IMR-90 (cell line): ENCODE results near the gene ADCY2. TPM values are rescaled to one million over a fixed set of nuclear protein-coding genes. Genes with fewer than 3 reads are reported as not detected.

Experiments
- ATAC-seq: fragments of 200-7000 bp; cut with Tn5 transposase; 2 replicates; pipeline ENCODE4 v1.9.1; 2020; ENCODE audit warnings: low read depth, mild to moderate bottlenecking, moderate library complexity
- BruUV-seq: library from RNA; stranded (reverse); fragments of 400-500 nt; replicated peaks from 2 replicates; lab custom pipeline; 2021; lab: Mats Ljungman, UMichigan
- CTCF ChIA-PET: fragments of 300-600 bp; formaldehyde crosslinking; extraction: SDS; loops from one replicate; lab custom pipeline; 2021; ENCODE audit warnings: antibody characterized with exemption; lab: Yijun Ruan, JAX
- POLR2A ChIA-PET: fragments of 300-600 bp; sonication (Branson Sonifier 250); formaldehyde crosslinking; loops from one replicate; lab custom pipeline; 2022; ENCODE audit warnings: antibody characterized with exemption; ENCODE audit not compliant: unreplicated experiment; lab: Charles Lee
- DNase-seq: peaks from one replicate; pipeline ENCODE4 v3.0.0; 2013
- H2AFZ ChIP-seq: replicated peaks from 2 replicates; pipeline ENCODE3; 2013; ENCODE audit warnings: low read length, mild to moderate bottlenecking; ENCODE audit not compliant: poor library complexity
- H2AK5ac ChIP-seq: 2 replicates; pipeline ENCODE4 v1.6.1; 2013; ENCODE audit warnings: low read depth, low read length, inconsistent platforms
- H2AK9ac ChIP-seq: replicated peaks from 2 replicates; pipeline ENCODE3; 2013; ENCODE audit warnings: mild to moderate bottlenecking, low read depth, low read length, moderate library complexity; ENCODE audit not compliant: poor library complexity
- H2BK120ac ChIP-seq: 2 replicates; pipeline ENCODE4 v1.6.1; 2013; ENCODE audit warnings: low read depth, low read length, inconsistent platforms
- H2BK15ac ChIP-seq: 3 replicates; pipeline ENCODE4 v1.6.1; 2013; ENCODE audit warnings: low read depth, low read length, inconsistent platforms
- H2BK20ac ChIP-seq: 2 replicates; pipeline ENCODE4 v1.6.1; 2013; ENCODE audit warnings: low read depth, mild to moderate bottlenecking, inconsistent platforms, low read length, moderate library complexity
- H2BK5ac ChIP-seq: 2 replicates; pipeline ENCODE4 v1.6.1; 2013; ENCODE audit warnings: mild to moderate bottlenecking, low read depth, low read length, inconsistent platforms; ENCODE audit not compliant: poor library complexity, severe bottlenecking
- H3K14ac ChIP-seq: replicated peaks from 2 replicates; pipeline ENCODE4 v1.6.1; 2013; ENCODE audit warnings: low read depth, low read length, inconsistent platforms
- H3K18ac ChIP-seq: 2 replicates; pipeline ENCODE4 v1.6.1; 2013; ENCODE audit warnings: low read depth, low read length, control low read depth
- H3K23ac ChIP-seq: 2 replicates; pipeline ENCODE4 v1.6.1; 2013; ENCODE audit warnings: low read depth, low read length, inconsistent platforms
- H3K27ac ChIP-seq: 2 replicates; pipeline ENCODE4 v1.5.1; 2013; ENCODE audit warnings: mild to moderate bottlenecking, control low read depth, low read length; ENCODE audit not compliant: insufficient read depth
- H3K27me3 ChIP-seq: 2 replicates; pipeline ENCODE4 v1.6.1; 2013; ENCODE audit warnings: low read length; ENCODE audit not compliant: control insufficient read depth, insufficient read depth
- H3K36me3 ChIP-seq: 2 replicates; pipeline ENCODE4 v1.6.1; 2013; ENCODE audit warnings: low read length, mixed read lengths; ENCODE audit not compliant: control insufficient read depth, insufficient read depth
- H3K4ac ChIP-seq: 2 replicates; pipeline ENCODE4 v1.6.1; 2013; ENCODE audit warnings: low read depth, low read length, inconsistent platforms
- H3K4me1 ChIP-seq: 2 replicates; pipeline ENCODE4 v1.6.1; 2013; ENCODE audit warnings: low read length, mixed read lengths; ENCODE audit not compliant: control insufficient read depth, insufficient read depth
- H3K4me2 ChIP-seq: 2 replicates; pipeline ENCODE4 v1.6.1; 2013; ENCODE audit warnings: low read depth, mild to moderate bottlenecking, control low read depth, low read length, moderate library complexity
- H3K4me3 ChIP-seq: 2 replicates; pipeline ENCODE4 v1.5.1; 2013; ENCODE audit warnings: low read depth, mild to moderate bottlenecking, control low read depth, low read length, moderate library complexity; ENCODE audit not compliant: insufficient read depth
- H3K56ac ChIP-seq: 2 replicates; pipeline ENCODE4 v1.6.1; 2013; ENCODE audit warnings: low read length, inconsistent platforms; ENCODE audit not compliant: insufficient read depth; ENCODE audit errors: extremely low read depth
- H3K79me1 ChIP-seq, 2 experiments: 2 replicates each; pipeline ENCODE4 v1.6.1; 2013; ENCODE audit warnings: low read length in 2 of 2, inconsistent platforms in 1 of 2, low read depth in 1 of 2
- H3K9ac ChIP-seq: 2 replicates; pipeline ENCODE4 v1.6.1; 2013; ENCODE audit warnings: low read depth, low read length, control low read depth
- H3K9me1 ChIP-seq: 2 replicates; pipeline ENCODE4 v1.6.1; 2013; ENCODE audit warnings: low read length, inconsistent platforms; ENCODE audit not compliant: insufficient read depth
- H3K9me3 ChIP-seq: 2 replicates; pipeline ENCODE4 v1.6.1; 2013; ENCODE audit warnings: low read length; ENCODE audit not compliant: control insufficient read depth, insufficient read depth
- H4K20me1 ChIP-seq: 2 replicates; pipeline ENCODE4 v1.6.1; 2013; ENCODE audit warnings: low read length, inconsistent platforms; ENCODE audit not compliant: insufficient read depth
- H4K5ac ChIP-seq: 2 replicates; pipeline ENCODE4 v1.6.1; 2013; ENCODE audit warnings: mild to moderate bottlenecking, low read depth, low read length, control low read depth
- H4K8ac ChIP-seq, 2 experiments: 2 replicates each; pipeline ENCODE4 v1.6.1; 2013; ENCODE audit warnings: low read depth in 2 of 2, low read length in 2 of 2, control low read depth in 1 of 2, inconsistent platforms in 1 of 2
- H4K91ac ChIP-seq: 2 replicates; pipeline ENCODE4 v1.6.1; 2013; ENCODE audit warnings: low read depth, low read length, inconsistent platforms; ENCODE audit not compliant: insufficient read depth
- CHD1 ChIP-seq: IDR thresholded peaks from 2 replicates; pipeline ENCODE4 v1.6.1; 2012; ENCODE audit warnings: low read depth, low read length, improper control_type of control experiment
- MAFK ChIP-seq: IDR thresholded peaks from 2 replicates; pipeline ENCODE4 v1.6.1; 2012; ENCODE audit warnings: low read depth, low read length, improper control_type of control experiment
- MAZ ChIP-seq: IDR thresholded peaks from 2 replicates; pipeline ENCODE4 v1.6.1; 2012; ENCODE audit warnings: low read depth, mild to moderate bottlenecking, low read length, improper control_type of control experiment, moderate library complexity, borderline replicate concordance
- MXI1 ChIP-seq: IDR thresholded peaks from 2 replicates; pipeline ENCODE4 v1.6.1; 2012; ENCODE audit warnings: low read depth, mild to moderate bottlenecking, low read length, moderate library complexity, borderline replicate concordance
- RFX5 ChIP-seq: IDR thresholded peaks from 2 replicates; pipeline ENCODE4 v1.8.0; 2012; ENCODE audit warnings: low read depth, mild to moderate bottlenecking, low read length, moderate library complexity
- WGBS, 2 experiments: methylation state at CpG; one replicate each; pipeline versions ENCODE4 v1.1.5 to v1.1.7; 2013; ENCODE audit warnings: missing lambda C conversion rate in 2 of 2; ENCODE audit not compliant: insufficient read length in 1 of 2; ENCODE audit errors: extremely low coverage in 2 of 2; 5-methylcytosine and 5-hydroxymethylcytosine counted together
- dilution Hi-C: fragments of 300-500 bp; cut with HindIII; formaldehyde crosslinking; loops from one replicate; pipeline ENCODE4 v1.14.3; 2018; ENCODE audit warnings: low sequenced_read_pairs; ENCODE audit not compliant: unreplicated experiment
- in situ Hi-C: fragments of 300-500 bp; cut with MboI; formaldehyde crosslinking; loops from 3 replicates; pipeline ENCODE4 v1.14.3; 2019; ENCODE audit warnings: low sequenced_read_pairs, inconsistent platforms, mixed read lengths
- intact Hi-C: fragments of 100-400 bp; cut with micrococcal nuclease; formaldehyde crosslinking; loops from 2 replicates; pipeline ENCODE4 v1.10.0; 2022
- polyA plus RNA-seq, 3 experiments: library from polyadenylated mRNA; depleted of rRNA; stranded (reverse); fragments of >200 nt; gene quantifications; 2 replicates each; pipeline ENCODE4 v1.2.3, GENCODE V29; 2012; ENCODE audit warnings: low replicate concordance in 1 of 3
- total RNA-seq: library from RNA; depleted of rRNA; stranded (reverse); fragments of >200 nt; gene quantifications from 2 replicates; pipeline ENCODE4 v1.2.3, GENCODE V29; 2012

ADCY2 gene
- total and polyA plus RNA-seq, 2 of the 4 experiments (the other 2 are of a cell fraction), result not detected

GRCh38 chr5:7653046-7653445 lies 257.1 kb downstream of the ADCY2 start:
- peaks cover 26% of the 10 kb centered on the region for H3K9me3 ChIP-seq
- H2AK5ac ChIP-seq, result no peak overlapping the region
- H3K4me2 ChIP-seq, result no peak overlapping the region
- no peak overlapping the region for H3K18ac ChIP-seq
- H2BK20ac ChIP-seq, result no peak overlapping the region
- DNase-seq, result no peak
- no peak overlapping the region for H3K4me3 ChIP-seq
- H2BK5ac ChIP-seq, result no peak overlapping the region
- no peak overlapping the region for H2BK15ac ChIP-seq
- no peak overlapping the region for H2BK120ac ChIP-seq
- dilution Hi-C loops, result no loop called here
- in situ Hi-C loops, result no loop called here
- no peak overlapping the region for H3K27ac ChIP-seq
- H3K36me3 ChIP-seq, result no peaks in the 10 kb centered on the region
- H3K14ac ChIP-seq, result no peak overlapping the region
- intact Hi-C loops, result no loop called here
- H3K23ac ChIP-seq, result no peak overlapping the region
- no peak overlapping the region for H2AFZ ChIP-seq
- WGBS, 2 experiments, result no CpG with 5 or more reads among the region's 6 CpGs
- no peaks in the 10 kb centered on the region for H3K79me1 ChIP-seq
- H3K9ac ChIP-seq, result no peak overlapping the region
- BruUV-seq, result no TSS peak
- H3K27me3 ChIP-seq, result no peaks in the 10 kb centered on the region
- POLR2A ChIA-PET, result no interaction called here
- H4K91ac ChIP-seq, result no peak overlapping the region
- H3K56ac ChIP-seq, result no peak overlapping the region
- TF ChIP-seq MAZ (no peak), MXI1 (no peak), RFX5 (no peak), CHD1 (no peak), MAFK (no peak)
- H3K9me1 ChIP-seq, result no peaks in the 10 kb centered on the region
- no peaks in the 10 kb centered on the region for H3K4me1 ChIP-seq
- no peaks in the 10 kb centered on the region for H4K20me1 ChIP-seq
- no peak overlapping the region for H4K8ac ChIP-seq
- ATAC-seq, result no peak
- CTCF ChIA-PET, result no interaction called here
- no peak overlapping the region for H3K4ac ChIP-seq
- no peak overlapping the region for H4K5ac ChIP-seq
- no peak overlapping the region for H2AK9ac ChIP-seq
